Activated T-cell treated with anti-CD3 and anti-CD28 coated beads, Interleukin-2, amount 50 U/mL, for 48 hours (primary cell): ENCODE results near the gene MAL.

Experiments
- DNase-seq, 2 experiments: peaks; one replicate each; pipeline ENCODE4 v3.0.0-alpha.2; 2020

The MAL gene

DNA sequence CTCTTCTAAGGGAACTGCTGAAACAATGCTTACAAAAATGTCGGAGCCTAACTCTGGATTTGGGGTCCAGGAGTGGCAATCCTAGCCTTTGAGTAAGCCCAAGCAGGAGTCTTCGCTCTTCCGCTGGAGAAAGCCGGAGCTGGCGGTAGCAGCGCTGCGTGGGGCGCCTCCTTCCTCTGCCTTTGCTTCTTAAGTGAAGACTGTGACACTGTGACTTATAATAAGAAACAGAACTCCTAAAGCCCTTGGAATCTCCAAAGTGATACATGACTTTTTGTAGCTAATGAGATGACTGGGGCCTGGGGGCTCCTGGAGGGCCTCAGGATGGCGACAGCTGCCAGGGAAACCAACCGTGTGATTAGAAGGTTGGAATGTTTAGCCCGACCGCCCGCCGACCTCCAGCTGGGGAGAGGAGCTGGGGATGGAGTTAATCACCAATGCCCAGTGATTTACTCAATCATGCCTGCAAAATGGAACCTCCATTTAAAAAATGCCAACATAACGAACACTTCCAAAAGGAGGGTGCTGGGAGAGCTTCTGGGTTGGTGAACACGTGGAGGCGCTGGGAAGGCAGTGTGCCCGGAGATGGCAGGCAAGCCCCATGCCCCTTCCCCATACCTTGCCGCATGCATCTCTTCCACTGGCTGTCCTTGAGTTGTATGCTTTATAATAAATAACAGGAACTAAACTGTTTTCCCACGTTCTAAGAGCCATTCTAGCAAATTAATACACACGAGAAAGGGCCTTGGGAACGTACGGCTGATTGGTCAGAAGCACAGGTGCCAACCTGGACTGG, 29.0 kb upstream of the MAL start:
- DNase-seq = no peak

DNA sequence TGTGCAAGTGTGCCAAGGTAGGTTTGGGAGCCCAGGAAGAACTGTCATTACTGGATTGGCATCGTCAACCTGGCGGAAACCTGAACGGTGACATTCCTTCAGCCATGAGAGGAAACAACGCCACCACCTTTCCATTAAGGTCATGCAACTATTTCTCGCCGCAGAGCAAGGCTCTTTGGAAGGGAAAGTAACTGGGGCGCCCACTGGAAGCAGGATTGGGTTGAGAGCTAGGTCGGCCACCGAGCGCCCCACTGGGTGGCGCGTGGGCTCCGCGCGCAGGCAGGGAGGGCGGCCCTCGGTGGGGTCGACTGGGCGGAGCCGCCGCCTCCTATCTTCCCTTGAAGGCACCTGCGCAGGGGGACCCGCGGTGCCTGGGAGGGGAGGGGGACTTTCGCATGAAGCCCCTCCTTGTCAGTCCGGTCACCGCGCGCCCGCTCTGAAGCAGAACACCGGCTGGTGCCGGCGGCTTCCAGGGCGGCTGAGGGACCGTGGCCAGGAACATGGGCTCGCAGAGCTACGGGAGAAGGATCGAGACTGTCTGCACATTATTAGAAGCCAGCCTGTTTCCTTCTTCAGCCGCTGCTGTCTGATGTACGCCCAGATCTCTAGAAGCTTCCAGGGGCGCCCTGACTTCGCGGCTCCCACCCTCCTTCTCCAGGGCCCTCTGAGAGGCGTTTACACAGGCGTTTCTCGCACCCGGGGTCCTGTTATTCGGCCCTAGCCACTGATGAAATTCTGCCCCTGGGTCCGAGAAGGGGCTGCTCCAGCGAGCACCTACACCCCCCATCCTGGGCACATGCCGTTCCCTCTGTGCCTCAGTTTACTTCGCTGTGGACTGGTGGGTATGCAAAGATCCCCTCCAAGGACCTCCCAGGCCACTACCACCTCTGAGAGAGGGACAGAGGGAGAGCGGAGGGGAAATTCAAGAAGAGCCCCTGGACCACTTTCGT, 27.3 kb upstream of the MAL start:
- no peak for DNase-seq

DNA sequence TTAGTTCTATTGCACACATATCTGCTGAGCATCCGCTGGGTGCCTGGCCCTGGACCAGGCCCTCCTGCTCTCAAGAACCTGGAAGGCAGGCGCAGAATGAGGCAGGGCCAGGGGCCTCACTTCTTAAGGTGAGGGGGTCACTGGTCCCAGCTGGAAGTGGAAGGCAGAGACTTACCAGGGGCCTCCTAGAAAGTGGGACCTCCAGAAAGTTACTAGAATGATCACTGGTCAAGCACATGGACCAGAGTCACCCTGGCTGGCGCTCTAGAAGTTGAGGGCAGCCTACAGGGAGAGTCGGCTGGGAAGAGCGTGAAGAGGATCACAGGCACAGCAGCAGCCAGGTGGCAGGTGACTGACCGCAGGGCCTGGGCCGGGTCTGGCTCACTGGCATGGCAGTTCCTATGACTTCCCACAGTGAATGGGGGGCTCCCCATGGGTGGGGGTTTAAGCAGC, 26.1 kb upstream of the MAL start:
- no peak for DNase-seq

DNA sequence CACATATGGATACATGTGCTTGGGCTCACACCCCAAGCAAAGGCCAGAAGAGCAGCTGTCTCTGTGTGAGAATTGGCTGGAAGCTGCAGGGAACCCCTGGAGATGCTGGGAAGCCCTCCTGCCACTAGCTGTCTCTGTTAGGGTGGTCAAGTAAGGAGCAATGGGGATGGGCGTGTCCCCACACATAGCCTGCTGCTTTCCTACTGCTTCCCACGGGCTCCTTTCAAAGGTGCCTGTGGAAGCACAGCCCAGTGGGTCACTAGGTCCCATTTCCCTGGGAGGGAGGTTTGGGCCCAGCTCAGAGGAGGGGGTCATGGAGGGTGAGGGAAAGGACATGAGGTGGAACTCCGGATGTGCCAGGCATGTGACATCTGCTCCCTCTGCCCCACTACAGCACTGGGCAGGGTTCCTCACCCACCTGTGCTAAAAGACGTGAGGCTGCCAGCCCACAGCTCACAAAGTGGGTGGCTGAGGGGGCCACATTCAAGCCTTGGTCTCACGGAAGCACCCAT, 24.4 kb upstream of the MAL start:
- DNase-seq = no peak

DNA sequence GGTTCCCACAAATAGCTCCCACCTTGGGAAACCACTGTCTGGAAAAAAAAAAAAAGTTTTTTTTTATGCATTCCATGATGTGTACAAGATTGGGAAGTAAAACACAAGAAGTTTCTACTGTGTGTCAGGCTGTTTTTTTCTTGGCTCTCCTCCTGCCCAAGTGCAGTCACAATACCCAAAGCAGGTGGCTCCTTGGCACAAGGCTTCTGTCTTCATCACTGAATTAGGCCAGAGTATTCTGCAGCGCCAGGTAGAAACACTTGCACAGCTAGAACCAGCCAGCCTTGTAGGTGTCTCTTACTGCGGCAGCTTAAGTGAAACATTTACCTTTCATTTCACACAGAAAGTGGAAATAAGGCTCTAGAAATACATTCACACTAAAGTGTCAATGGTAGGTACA, 23.8 kb upstream of the MAL start:
- no peak for DNase-seq

DNA sequence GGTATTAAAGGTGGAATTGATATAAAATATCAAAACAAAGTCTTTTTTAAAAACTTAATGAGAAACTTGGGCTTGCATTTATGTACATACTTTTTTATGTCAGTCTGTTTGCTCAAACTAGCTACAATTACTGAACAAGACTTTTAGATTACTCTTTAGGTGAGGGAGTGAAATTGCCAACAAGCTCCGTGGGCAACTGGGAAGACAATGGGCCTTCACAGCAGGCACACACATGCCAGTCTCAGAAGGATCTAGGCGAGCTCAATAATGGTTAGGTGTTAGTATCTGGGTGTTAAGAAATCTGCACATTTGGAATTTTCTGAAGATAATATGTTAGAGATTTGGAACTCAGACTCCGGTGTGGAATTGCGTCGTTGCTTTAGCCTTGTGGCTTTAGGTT, 23.0 kb upstream of the MAL start:
- DNase-seq = no peak

DNA sequence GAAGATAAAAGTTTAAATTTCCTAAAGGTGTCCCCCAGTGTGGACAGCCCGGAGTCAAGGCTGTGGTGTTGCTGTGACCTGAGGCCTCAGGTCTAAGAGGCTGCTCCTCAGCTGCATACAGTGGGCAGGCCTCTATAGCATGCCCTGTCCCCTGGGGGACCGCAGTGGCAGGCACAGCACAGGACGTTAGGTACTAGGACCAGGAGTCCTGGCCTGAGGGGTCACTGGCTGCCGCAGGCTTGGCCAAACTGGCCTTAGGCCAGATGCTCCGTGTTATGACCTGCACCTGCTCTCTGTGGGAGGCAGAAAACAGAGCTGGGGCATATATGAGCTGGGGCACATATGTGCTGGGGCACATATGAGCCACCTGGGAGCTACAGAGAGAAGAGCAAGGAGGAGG, 21.2 kb upstream of the MAL start:
- no peak for DNase-seq

DNA sequence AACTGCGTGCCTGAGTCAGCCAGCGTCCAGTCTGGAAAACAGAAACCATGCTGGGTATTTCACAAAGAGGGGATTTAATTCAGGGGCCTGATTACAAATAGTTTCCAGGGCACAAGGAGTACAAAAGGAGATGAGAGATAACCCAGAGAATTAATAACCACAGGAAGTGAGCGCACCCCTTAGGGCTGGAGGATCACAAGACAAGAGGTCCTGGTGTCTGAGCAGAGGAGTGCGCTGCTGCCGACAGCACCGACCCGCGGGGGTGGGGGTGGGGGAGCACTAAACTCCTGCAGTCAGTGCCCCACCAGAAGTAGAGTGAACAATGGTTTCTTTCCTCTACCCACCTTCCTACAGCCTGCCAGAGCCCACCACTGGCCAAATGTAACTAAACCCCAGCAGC, 20.8 kb upstream of the MAL start:
- DNase-seq = no peak

DNA sequence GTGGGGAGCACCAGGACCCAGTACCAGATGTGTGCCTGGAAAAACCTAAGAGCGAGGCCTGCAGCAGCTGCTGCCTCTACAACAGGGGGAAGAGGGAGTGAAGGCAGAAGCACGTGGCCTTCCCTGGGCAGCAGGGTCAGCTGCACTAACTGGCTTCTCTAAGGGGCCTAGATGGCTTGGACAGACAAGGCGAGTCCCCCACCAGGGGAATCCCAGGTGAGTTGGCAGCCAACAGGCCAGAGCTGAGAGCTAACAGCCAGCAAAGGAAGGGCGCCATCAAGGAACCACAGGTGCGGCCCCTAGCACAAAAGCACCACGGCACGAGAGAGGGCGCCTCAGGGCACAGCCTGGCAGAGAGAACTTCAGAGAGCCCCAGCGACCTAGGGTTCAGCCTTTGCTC, 19.8 kb upstream of the MAL start:
- no peak for DNase-seq

DNA sequence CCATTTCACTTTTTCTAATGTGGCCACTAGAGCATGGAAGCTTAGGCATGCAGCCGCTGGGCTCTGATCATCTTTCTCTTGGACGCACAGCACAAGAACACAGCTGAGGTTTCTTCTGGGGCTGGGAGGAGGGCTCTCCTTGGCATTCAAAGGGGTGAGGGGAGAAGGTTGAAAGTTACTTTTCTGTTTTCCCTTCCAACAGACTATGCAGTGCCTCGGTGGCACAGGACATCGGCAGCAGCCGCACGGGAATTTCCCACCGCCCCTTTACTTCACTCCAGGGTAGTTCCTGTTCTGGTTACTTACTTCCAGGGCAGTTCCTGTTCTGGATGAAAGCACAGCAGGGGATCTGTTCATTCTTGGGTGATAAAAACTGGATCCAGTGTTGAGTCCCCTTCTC, 18.9 kb upstream of the MAL start:
- DNase-seq = no peak

DNA sequence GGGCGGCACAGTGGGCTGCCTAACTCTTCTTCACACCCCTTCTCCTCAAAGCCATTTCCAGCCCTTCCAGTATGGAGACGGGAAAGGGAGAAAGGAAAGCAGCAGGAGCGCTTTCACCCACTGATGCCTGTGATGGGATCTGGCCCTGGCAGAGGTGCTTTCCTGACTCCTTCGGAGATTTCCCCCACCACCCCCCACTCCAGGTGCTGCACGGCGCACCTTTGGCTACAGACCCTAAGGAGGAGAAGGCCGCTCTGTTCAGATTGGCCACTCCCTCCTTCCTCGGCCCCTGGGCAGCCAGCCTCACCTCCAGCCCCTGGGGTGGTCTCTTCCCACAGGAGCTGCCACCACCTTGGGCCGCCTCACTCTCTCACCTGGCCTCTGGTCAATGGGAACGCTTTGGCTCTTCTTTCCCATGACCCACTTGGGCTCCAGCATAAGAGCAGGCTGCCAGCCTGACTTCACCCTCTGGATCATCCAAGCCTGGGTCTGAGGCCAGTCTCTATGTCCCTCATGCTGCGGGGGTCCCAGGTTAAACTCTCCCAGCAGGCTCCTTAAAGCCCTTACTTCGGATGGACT, 18.4 kb upstream of the MAL start:
- DNase-seq = no peak

DNA sequence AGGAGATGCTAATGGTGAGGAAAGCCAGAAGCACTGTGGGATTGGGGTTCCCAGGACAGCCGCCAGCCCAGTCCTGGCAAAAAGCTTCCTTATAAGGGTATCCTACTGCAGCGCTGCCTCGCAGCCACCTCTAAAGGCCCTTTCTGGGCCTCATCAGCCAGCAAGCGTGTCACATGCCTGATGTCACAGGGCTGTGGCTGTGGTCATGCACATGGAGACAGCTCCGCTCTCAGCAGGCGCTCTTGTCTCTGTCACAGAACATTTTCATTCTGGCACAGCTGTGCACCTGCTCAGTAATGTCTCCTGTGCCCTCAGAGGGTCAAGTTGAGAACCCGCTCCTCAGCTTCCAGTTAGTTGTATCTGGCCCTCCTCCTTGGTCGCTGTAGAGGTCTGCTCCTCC, 17.7 kb upstream of the MAL start:
- no peak for DNase-seq

DNA sequence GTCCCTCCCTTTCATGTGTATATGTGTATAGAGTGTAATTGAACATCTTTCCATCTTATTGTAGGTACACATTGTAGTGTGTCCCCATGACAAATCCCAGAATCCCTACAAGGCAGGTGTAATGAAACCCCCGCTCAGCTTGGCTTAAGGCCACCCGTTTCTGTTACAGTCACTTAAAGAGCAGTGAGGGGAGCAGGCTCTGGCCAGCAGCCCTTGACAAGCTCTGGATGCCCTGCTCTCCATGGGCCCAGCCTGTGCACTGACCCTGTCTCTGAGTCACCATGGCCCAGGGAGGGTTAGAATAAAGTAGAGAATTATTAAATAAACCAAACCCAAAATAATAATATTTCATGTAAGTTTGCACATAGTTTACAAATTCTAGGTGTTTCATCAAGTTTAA, 17.2 kb upstream of the MAL start:
- DNase-seq = no peak

DNA sequence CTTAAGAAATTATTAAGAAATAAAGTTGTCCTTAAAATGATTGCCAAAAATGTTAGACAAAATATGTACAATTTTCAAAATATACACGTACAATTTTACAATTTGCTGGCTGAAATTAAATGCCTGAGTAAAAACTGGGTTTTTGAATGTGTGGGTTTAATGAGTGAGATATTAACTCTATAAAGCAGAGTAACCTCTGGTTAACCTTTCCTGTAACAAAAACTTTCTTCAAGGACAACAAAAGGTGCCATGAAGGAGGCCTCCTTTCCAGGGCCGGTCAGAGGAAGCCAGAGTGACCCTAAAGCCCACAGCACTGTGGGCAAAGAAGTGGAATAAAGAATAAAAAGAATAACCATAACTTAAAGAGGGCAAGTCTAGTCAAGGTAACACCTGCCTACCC, 16.5 kb upstream of the MAL start:
- no peak for DNase-seq

DNA sequence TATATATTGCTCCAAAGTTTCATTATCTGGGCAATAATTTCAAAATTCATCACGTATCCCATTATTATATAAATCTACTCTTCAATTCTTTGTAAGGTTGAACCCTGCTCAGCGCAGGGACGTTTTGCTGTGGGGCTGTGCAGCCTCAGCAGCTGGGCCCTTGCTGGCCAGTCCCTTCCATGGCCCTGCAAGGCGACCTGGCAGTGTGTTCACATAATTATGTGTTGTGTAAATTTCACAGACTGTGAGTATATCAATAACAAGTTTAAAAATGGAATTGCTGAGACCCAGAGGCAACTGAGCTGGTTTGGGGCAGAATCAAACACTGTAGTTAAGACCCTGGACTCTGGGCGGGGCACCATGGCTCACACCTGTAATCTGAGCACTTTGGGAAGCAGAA, 16.1 kb upstream of the MAL start:
- no peak for DNase-seq

DNA sequence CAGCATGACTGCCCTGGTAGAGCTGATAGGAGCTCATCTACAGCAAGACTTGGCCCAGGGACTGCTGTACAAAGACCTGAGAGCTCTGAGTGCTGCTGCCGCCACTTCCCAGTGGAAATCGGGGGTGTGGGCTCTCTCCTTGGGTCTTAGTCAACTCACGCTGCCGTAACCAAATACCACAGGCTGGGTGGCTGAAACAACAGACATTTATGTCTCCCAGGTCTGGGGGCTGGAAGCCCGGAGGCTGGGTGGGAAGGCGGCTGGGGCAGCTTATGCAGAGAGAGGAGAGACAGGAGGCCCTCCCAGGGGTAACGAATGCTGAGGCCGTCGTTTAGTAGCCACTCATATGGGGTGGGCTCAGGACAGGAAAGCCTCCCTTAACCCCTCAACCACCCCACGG, 15.4 kb upstream of the MAL start:
- DNase-seq = no peak

DNA sequence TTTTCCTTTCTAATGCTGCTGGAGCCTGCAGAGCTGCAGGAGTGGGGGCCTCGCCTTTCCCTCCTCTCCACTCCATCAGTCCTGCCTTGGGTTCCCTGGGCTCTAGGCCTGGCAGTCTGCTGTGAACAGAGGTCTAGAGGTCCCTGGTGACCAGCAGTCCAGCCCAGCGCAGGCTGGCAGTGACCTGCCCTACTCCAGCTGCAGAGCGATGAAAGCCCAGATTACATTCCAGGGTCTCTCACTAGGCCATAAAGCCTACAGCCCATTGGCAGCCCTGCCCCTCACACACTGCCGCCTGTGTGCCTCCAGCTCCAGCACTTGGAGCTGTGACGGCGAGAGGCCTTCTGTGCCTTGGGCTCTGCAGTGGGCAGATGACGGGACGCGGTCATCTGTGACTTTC, 14.8 kb upstream of the MAL start:
- no peak for DNase-seq

DNA sequence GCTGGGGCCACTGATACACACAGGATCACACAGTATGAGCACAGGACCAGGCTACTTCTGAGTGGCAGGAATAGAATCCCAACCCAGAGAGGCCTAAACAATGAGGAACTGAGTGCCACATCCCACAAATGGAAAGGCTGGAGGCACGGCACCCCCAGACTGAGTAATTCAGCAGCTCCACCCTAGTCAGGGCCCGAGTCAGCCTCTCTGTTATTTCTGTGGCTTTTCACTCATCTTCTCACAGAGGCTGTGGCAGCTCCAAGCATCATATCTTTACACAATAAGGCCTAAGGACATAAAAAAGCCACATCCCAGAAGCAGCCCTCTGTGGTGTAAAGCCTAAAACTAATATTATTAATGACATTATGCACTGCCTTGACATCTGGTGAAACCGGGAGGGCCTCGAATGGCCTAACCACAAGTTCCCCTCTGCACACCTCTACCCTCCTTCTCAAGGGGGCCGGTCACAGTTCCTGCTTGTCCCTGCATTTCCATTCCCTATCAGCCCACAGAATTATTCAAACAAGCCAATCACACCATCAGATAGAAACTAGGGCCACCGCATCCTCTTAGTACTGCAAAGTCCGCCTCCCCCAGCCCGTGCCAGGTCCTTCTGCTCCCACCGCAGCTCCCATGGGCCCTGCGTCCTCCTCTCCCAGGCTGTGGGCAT, 12.5 kb upstream of the MAL start:
- no peak for DNase-seq

DNA sequence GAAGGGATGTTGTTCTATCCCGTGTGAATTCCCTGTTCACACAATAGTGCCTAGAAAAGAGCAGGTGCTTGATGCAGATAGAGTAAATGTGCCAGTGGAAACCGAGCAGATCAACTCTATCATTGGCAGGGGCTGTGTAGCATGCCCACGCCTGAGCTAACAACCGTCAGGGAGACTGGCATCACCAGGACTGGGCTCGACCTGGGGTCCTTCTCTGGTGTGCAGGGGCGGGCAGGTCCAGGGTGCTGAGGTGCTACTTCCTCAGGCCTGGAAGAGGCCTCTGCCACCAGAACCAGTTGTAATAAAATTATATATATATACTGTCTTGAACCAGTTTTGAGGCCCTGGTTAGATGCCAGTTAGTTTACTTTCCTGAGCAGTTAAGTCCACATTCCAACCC, 11.8 kb upstream of the MAL start:
- DNase-seq = no peak

DNA sequence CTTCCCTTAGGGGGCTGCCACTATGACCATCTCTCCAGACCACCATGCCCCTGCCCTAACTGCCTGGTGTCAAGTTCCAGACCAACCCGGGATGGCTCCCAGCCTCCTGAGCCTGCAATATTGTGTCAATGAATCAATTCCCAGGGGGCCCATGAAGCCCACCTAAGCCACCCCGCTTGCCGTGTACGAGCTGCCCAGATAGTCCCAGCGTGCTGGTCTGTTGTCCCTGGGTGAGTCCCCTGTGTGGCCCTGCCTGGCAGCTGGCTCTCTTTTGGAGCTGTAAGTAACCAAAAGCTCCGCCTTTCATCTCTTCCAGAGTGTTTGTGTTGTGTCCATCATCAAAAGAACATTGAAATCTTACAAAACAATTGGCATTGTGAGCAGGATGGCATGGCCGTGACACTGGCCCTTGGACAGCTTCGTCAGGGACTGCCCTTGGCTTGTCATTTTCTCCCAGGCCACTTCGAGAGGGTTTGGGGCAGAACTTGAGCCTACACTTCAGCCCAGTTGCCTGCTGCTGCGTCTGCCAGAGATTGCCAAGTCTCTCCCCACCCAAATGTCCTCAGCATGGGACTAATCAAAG, 11.3 kb upstream of the MAL start:
- DNase-seq = no peak

DNA sequence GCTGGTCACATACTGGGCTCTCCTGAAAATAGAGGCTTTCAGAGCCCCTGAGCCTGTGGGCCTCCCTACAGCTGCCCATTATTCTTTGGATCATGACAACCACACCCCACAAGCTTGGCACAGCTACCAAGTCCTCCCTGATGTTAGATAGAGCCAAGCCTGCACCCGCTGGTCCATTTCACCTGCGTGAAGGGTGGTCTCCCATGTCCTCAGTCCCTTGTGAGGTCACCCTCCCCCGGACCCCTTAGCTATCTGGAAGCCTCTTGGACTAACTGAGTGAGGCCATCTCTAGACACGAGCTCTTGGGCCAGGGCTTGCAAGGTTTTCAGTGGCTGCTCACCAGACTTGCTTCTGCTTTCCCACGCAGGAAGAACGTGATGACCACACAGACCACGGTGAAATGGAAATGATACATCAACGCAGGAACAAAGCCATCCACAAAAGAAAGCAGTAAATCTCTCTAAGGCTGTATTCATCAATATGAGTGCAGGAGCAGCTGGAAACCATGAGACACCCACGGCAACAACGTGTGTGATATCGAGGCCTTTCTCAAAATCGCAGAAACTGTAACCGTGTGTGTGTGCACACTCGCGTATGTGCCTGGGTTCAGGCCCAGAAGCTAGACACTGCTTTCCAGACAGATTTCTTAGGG, 10.1 kb upstream of the MAL start:
- peak in 1 of 2 experiments; percentile 39 for DNase-seq

DNA sequence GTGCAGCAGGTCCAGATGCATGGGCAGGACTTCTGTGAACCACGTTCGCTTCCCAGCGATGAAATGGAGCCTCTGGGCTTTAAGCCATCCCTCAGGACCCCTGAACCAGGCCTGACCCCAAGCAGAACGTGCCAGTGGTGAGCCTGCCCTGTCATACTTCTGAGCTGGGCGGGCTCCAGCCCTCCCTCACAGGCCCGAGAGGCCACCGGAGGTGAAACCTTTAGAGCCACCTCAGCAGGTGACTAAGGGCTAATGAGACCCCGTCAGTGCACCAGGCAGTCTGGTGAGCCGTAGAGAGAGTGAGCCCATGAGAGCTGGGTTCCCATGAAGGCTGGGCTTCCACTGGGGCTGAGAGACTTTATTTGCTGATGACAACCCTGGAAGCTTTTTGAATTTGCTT, 8.9 kb upstream of the MAL start:
- DNase-seq = no peak
